GM12801 (cell line): Measurements from ENCODE around the gene CRYM.

Experiments used
- TF ChIP-seq, protein P1 (sequence below): IDR thresholded peaks from one replicate; pipeline ENCODE4 v1.5.1; 2011; ENCODE audit warnings: control low read depth; ENCODE audit not compliant: insufficient read length; ENCODE audit errors: extremely low read depth

CRYM gene

DNA sequence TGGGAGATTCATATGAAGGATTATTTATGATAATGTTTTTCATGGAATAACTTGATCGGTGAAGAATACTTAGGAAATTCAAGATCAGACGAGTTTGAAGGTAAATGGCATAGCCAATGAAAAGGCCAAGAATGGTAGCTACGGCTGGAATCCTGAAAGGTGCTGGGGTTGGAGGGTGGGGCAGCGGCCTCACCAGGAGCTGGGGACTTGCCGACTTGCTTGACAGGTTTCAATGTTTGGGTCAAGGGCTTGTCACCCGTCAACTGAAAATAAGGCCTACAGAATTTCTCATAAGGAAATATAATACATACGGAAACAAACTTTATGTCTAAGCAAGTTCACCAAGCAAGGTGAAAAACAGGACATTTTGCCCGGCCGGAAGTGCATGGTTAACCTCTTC lies 9.9 kb downstream of the CRYM start:
- TF ChIP-seq, protein P1, sequence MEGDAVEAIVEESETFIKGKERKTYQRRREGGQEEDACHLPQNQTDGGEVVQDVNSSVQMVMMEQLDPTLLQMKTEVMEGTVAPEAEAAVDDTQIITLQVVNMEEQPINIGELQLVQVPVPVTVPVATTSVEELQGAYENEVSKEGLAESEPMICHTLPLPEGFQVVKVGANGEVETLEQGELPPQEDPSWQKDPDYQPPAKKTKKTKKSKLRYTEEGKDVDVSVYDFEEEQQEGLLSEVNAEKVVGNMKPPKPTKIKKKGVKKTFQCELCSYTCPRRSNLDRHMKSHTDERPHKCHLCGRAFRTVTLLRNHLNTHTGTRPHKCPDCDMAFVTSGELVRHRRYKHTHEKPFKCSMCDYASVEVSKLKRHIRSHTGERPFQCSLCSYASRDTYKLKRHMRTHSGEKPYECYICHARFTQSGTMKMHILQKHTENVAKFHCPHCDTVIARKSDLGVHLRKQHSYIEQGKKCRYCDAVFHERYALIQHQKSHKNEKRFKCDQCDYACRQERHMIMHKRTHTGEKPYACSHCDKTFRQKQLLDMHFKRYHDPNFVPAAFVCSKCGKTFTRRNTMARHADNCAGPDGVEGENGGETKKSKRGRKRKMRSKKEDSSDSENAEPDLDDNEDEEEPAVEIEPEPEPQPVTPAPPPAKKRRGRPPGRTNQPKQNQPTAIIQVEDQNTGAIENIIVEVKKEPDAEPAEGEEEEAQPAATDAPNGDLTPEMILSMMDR: no peak

DNA sequence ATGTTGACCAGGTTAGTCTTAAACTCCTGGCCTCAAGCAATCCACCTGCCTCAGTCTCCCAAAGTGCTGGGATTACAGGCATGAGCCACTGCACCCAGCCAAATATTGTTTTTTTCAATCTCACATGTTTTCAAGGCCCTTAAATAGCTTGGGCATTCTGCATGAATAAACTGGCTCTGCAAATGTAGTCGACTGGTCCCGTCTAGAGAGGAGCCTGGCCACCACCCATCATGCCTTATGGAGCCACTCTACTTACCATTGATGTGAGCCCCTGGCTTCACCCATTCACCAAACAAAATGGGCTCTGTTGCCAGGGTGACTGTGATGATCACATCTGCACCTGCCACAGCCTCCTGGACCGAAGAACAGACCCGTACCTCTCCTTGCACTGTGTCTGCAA lies 10.8 kb downstream of the CRYM start:
- TF ChIP-seq, protein P1: no peak

DNA sequence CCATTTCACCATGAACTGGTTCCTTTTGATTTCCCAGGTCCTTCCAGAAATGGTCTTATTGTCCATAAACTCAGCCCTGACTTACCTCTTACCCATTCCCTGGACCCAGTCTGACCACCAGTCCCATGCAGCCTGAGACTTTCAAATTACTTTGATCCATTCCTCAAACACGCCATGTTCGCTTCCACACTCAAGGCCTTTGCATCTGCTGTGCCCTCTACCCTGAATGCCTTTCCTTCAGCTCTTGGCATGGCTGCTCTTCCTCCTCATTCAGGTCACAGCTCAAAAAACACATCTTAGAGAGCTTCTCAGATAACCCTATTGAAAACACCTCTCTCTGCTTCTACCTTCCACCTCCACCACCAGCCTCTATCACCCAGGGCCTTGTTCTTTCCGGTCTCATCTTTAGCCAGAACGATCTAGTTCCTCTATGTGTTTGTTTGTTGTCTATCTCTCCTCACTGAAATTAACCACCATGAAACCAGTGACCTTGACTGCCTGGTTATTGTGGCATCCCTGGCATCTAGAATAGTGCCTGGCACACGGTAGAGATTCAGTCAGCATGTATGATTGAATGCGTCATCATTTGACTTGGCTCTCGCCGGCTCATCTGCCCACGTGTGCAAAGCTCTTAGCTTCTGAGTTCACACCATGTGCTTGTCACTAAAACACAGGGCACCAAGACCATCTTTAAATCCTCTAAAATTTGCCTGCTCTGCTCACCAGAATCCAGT lies 12.8 kb downstream of the CRYM start:
- TF ChIP-seq, protein P1: no peak

DNA sequence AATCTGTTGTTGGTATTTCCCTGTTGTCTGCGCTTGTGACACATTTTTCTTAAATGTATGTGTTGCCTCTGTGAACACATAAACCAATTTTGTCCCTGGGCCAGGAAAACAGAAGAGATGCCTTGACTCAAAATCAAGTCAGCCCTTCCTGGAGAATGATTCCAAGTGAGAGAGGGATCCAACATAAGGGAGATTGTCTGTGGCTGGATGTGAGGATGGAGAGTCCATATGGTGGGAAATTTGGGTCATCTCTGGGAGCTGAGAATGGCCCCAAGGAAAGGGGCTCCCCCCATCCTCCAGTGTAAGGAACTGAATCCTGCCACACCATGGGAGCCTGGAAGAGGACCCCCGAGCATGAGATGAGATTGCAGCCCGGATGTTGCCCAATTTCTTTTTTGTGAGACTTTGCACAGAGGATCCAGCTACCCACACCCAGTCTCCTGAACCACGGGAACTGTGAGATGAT lies 13.5 kb downstream of the CRYM start:
- TF ChIP-seq, protein P1: no peak

DNA sequence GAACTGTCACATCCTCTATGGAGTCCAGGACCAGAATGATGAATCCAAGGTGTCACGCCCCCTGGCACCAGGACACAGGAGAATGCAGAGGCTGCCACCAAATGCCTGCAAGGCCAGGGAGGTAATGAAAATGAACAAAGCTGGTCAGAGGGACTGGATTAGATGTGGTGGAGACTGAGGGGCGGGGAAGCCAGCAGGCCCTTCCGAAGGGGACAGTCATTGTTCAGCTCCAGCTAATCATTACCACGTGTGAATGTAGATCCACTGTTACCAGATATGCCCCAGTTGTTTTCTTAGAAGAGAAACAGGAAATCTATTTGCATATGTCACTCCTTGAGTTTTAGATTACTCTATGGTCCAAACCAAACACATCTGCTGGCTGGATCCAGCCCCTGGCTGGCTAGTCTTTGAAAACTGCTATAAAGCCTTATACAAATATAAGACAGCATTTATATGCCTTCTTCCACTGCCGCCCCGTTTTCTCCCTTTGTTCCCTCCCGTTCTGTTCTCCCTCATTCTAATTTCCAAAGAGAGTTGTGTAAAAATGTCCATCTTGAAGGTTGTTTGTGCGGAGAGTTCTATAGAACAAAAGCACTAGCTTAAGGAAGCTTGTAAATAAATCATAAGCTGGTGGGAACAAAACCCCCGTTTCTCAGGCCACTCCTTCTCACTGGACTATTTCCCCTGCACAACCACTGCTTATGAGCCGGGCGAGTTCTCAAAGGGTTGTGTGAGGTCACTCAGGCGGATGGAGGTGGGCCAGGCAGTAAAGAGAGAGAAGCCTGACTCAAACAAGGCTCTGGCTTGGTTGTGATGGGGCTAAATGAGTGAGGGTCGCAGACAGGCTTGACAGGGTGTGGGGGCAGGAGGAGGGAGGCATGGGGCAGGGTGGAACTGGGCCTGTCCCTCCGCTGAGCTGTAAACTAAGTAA lies 14.2 kb downstream of the CRYM start:
- TF ChIP-seq, protein P1: no peak

DNA sequence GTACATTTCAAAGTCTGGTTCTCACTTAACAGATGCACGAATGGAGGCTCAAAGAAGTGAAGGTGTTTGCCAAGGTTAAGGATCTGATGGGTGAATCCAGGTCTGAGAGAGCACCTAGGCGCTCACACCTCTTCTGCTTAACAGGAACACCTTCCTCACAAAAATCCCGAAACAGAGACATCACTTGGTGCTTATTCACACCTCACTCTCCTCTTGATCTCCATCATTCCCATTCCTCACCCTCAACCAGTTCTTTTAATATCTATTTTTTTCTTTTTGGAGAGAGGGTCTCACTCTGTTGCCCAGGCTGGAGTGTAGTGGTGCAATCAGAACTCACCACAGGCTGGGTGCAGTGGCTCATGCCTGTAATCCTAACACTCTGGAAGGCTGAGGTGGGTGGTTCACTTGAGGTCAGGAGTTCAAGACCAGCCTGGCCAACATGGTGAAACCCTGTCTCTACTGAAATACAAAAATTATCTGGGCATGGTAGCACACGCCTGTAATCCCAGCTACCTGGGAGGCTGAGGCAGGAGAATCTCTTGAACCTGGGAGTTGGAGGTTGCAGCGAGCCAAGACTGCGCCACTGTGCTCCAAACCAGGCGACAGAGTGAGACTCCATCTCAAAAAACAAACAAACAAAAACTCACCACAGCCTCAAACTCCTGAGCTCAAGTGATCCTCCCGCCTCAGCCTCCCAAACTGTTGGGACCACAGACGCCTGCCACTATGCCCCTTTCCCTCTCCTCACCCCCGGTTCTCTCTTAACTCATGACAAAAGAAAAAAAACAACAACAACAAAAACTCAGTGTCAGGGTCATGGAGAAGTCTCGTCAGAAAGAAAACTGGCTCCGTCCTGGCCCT lies 15.1 kb downstream of the CRYM start:
- TF ChIP-seq, protein P1: no peak
